Esophagus muscularis mucosa (tissue), 4 donors: ENCODE data around the gene ZCCHC17.
"Not testable (repeated sequence)": the region's sequence is repeated elsewhere in the genome, so short reads cannot be mapped to it uniquely, and the experiment has no call there.

Experiments
- EP300 ChIP-seq: sonication (generic); formaldehyde crosslinking; IDR thresholded peaks from one replicate; pipeline ENCODE4 v1.6.1; 2017; ENCODE audit warnings: antibody characterized with exemption
- POLR2A ChIP-seq: fragments of 450-650 bp; IDR thresholded peaks from one replicate; pipeline ENCODE4 v1.6.1; 2017; ENCODE audit warnings: antibody characterized with exemption, moderate library complexity, mild to moderate bottlenecking, low read depth
- POLR2AphosphoS5 ChIP-seq, 2 donors: sonication (generic); formaldehyde crosslinking; IDR thresholded peaks; one replicate each; pipeline ENCODE4 v1.6.1; 2017; ENCODE audit warnings: antibody characterized with exemption in 2 of 2
- TF ChIP-seq, protein P1 (sequence below), 3 experiments: fragments of 200-600 bp in 2 of 3; fragments of 450-650 bp in 1 of 3; sonication (generic) in 2 of 3; IDR thresholded peaks; one replicate each; pipeline ENCODE4 v1.5.1; 2017 to 2019; ENCODE audit warnings: antibody characterized with exemption in 3 of 3, mild to moderate bottlenecking in 2 of 3, moderate library complexity in 1 of 3

DNA sequence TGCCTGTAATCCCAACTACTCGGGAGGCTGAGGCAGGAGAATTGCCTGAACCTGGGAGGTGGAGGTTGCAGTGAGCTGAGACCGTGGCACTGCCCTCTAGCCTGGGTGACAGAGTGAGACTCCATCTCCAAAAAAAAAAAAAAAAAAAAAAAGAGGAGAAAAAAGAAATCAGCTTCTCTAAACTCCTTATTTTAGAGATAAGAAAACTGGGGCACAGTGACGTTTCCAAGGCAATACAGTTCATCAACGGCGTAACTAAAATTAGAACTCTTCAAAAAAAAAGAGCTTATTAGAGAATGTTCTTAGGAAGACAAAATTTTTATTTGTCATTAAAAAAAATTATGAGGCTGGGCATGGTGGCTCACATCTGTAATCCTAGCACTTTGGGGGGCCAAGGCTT lies 34.4 kb upstream of the ZCCHC17 start:
- TF ChIP-seq, protein P1, sequence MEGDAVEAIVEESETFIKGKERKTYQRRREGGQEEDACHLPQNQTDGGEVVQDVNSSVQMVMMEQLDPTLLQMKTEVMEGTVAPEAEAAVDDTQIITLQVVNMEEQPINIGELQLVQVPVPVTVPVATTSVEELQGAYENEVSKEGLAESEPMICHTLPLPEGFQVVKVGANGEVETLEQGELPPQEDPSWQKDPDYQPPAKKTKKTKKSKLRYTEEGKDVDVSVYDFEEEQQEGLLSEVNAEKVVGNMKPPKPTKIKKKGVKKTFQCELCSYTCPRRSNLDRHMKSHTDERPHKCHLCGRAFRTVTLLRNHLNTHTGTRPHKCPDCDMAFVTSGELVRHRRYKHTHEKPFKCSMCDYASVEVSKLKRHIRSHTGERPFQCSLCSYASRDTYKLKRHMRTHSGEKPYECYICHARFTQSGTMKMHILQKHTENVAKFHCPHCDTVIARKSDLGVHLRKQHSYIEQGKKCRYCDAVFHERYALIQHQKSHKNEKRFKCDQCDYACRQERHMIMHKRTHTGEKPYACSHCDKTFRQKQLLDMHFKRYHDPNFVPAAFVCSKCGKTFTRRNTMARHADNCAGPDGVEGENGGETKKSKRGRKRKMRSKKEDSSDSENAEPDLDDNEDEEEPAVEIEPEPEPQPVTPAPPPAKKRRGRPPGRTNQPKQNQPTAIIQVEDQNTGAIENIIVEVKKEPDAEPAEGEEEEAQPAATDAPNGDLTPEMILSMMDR (IDR thresholded peaks at IDR 0.05) = not testable (repeated sequence)
- not testable (repeated sequence) for TF ChIP-seq EP300; POLR2A; POLR2AphosphoS5 (IDR thresholded peaks at IDR 0.05)
